PC-9 (cell line): ENCODE data around the gene RTN4R.
"Not testable (repeated sequence)": the region's sequence is repeated elsewhere in the genome, so short reads cannot be mapped to it uniquely, and the experiment has no call there.

Experiments
- EZH2 ChIP-seq: fragments of 200-600 bp; sonication (generic); IDR thresholded peaks from 2 replicates; pipeline ENCODE4 v1.8.0; 2017; ENCODE audit warnings: antibody characterized with exemption, low read depth
- TF ChIP-seq, protein P1 (sequence below): fragments of 200-600 bp; sonication (generic); conservative IDR thresholded peaks from 2 replicates; pipeline ENCODE4 v1.6.1; 2017; ENCODE audit warnings: mixed run types, antibody characterized with exemption, mild to moderate bottlenecking, moderate library complexity

DNA sequence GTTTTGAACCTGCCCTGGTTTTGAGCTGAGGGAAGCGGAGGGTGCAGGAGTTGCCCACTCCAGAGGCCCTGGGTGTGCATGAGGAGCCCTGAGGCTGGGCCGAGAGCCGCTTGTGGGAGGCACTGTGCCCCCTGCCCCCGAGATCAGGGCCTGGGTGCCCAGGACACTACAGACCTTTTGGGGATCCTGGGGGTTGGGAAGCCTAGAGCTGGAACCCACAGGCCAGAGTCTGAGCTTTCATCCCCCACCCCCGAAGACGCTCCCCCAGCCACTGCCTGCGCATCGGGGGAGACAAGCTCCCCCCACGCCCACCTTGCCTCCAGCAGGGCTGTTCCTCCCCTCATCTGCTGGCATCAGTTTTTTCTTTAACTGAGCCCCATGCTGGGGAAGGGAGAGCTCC lies 13.4 kb upstream of the RTN4R start:
- TF ChIP-seq, protein P1, sequence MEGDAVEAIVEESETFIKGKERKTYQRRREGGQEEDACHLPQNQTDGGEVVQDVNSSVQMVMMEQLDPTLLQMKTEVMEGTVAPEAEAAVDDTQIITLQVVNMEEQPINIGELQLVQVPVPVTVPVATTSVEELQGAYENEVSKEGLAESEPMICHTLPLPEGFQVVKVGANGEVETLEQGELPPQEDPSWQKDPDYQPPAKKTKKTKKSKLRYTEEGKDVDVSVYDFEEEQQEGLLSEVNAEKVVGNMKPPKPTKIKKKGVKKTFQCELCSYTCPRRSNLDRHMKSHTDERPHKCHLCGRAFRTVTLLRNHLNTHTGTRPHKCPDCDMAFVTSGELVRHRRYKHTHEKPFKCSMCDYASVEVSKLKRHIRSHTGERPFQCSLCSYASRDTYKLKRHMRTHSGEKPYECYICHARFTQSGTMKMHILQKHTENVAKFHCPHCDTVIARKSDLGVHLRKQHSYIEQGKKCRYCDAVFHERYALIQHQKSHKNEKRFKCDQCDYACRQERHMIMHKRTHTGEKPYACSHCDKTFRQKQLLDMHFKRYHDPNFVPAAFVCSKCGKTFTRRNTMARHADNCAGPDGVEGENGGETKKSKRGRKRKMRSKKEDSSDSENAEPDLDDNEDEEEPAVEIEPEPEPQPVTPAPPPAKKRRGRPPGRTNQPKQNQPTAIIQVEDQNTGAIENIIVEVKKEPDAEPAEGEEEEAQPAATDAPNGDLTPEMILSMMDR = not testable (repeated sequence)
- not testable (repeated sequence) for TF ChIP-seq EZH2
